GM06990 (cell line): ENCODE results near the gene FERMT2.

Source experiments
- DNase-seq: peaks from one replicate; pipeline ENCODE4 v3.0.0-alpha.2; 2011; ENCODE audit not compliant: insufficient read length; ENCODE audit errors: extremely low read depth
- H3K27me3 ChIP-seq: replicated peaks from 2 replicates; pipeline ENCODE4 v1.6.0; 2011; ENCODE audit warnings: low read length; ENCODE audit not compliant: control insufficient read depth, insufficient read depth
- H3K36me3 ChIP-seq: 2 replicates; pipeline ENCODE4 v1.5.1; 2011; ENCODE audit warnings: low read length; ENCODE audit not compliant: control insufficient read depth, insufficient read depth
- H3K4me3 ChIP-seq: replicated peaks from 2 replicates; pipeline ENCODE4 v1.5.1; 2011; ENCODE audit warnings: low read depth, mild to moderate bottlenecking, control low read depth, low read length
- CTCF ChIP-seq: IDR thresholded peaks from 2 replicates; pipeline ENCODE4 v1.5.1; 2011; ENCODE audit warnings: low read length, control low read depth, mild to moderate bottlenecking, inconsistent platforms; ENCODE audit not compliant: insufficient read depth, poor library complexity, severe bottlenecking

Gene FERMT2

DNA sequence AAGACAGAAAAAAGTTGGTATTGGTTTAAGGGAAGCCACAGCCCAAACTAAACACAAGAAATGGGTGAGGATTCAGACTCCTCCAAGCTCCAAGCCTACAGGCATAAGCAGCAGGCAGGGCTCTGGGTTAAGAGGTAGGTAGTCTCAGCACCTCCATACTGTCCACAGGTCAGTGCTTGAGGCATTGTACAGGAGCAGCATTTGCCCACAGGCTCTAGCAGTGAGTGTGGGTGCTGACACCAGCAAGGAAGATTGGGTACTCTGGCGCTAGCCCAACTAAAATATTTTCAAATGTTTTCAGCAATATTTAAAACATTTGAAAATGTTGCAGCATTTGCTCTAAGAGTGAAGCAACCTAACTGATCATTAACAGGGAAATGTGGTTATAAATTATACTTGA lies 33.1 kb downstream of the FERMT2 start:
- no peak for DNase-seq
- Histone ChIP-seq H3K27me3 (no peaks in the 10 kb centered on the region), H3K36me3 (no peaks in the 10 kb centered on the region), H3K4me3 (no peak overlapping the region)
- TF ChIP-seq CTCF: no peak

DNA sequence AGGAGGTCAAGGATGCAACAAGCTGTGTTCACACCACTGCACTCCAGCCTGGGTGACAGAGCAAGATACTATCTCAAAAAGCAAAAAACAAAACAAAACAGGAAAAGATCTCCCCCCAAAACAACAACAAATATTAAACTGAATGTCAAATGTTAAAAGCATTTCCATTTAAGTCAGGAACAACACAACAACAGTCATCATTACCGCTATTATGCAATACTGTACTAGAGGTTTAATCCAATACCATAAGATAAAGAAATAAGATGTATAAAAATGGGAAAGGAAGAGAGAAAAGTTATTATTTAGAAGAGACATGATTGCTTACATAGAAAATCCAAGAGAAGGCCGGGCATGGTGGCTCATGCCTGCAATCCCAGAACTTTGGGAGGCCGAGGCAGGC lies 36.6 kb downstream of the FERMT2 start:
- H3K4me3 ChIP-seq: no peak overlapping the region
- TF ChIP-seq CTCF: no peak
- no peaks in the 10 kb centered on the region for H3K27me3 ChIP-seq
- H3K36me3 ChIP-seq: no peaks in the 10 kb centered on the region
- no peak for DNase-seq

- H3K4me3 ChIP-seq: no peak overlapping the region
- DNase-seq: no peak
- TF ChIP-seq CTCF: no peak
- H3K36me3 ChIP-seq: no peaks in the 10 kb centered on the region
- H3K27me3 ChIP-seq: no peaks in the 10 kb centered on the region
Observed at GRCh38 chr14:52913271-52913670, 37.6 kb downstream of the FERMT2 start.

DNA sequence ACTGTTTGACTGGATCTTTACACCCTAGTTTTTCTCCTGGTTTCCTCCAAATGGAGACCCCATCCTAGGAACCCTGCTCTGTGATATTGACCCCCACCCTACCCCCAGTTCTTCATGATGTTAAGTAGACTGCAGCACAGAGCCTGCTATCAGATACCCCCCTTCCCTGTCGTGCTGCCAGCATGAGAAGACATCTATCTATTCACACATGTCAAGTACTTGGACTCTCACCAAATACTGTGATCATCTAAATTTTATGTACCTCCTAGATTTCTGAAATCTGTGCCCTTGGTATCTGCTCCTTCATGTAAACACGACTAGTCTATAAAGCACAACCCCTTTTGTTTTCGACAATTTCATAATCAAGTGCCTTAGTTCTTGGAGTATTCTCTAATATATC lies 38.9 kb downstream of the FERMT2 start:
- no peak overlapping the region for H3K4me3 ChIP-seq

GRCh38 chr14:52910572-52910971 lies 40.3 kb downstream of the FERMT2 start:
- H3K4me3 ChIP-seq: no peak overlapping the region
- TF ChIP-seq CTCF: no peak
- H3K36me3 ChIP-seq: no peaks in the 10 kb centered on the region
- H3K27me3 ChIP-seq: no peaks in the 10 kb centered on the region
- DNase-seq: no peak

More for the DNA sequence above, 38.9 kb downstream of the FERMT2 start:
- Histone ChIP-seq H3K36me3 (no peaks in the 10 kb centered on the region), H3K27me3 (no peaks in the 10 kb centered on the region)
- TF ChIP-seq CTCF: no peak
- no peak for DNase-seq

GRCh38 chr14:52907949-52908348 lies 42.9 kb downstream of the FERMT2 start:
- H3K27me3 ChIP-seq: no peaks in the 10 kb centered on the region
- DNase-seq: no peak
- TF ChIP-seq CTCF: no peak
- no peaks in the 10 kb centered on the region for H3K36me3 ChIP-seq
- no peak overlapping the region for H3K4me3 ChIP-seq
